HL-60 (cell line): ENCODE measurements around the gene MYOZ1.

ENCODE experiments used
- DNase-seq, 2 experiments: peaks; one replicate each; pipeline ENCODE4 v3.0.0-alpha.2; 2010 to 2020; ENCODE audit warnings: low read depth in 1 of 2, low spot score in 1 of 2
- H3K27ac ChIP-seq: fragments of 250-450 bp; sonication (Bioruptor Pico); replicated peaks from 2 replicates; pipeline ENCODE4 v1.5.1; 2020; ENCODE audit warnings: mild to moderate bottlenecking, moderate library complexity
- H3K27me3 ChIP-seq: fragments of 250-450 bp; sonication (Bioruptor Pico); 2 replicates; pipeline ENCODE4 v1.5.1; 2021; ENCODE audit warnings: mild to moderate bottlenecking, moderate library complexity; ENCODE audit not compliant: insufficient read depth, poor library complexity, severe bottlenecking
- H3K4me3 ChIP-seq: replicated peaks from 2 replicates; pipeline ENCODE4 v1.5.1; 2011; ENCODE audit warnings: mild to moderate bottlenecking, control low read depth, low read length; ENCODE audit not compliant: insufficient read depth
- GABPA ChIP-seq: IDR thresholded peaks from 2 replicates; pipeline ENCODE4 v1.6.1; 2012; ENCODE audit warnings: low read depth
- POLR2AphosphoS5 ChIP-seq: IDR thresholded peaks from 2 replicates; pipeline ENCODE4 v1.6.1; 2012; ENCODE audit warnings: low read depth
- SPI1 ChIP-seq: IDR thresholded peaks from 2 replicates; pipeline ENCODE4 v1.6.1; 2012; ENCODE audit warnings: low read depth, mild to moderate bottlenecking, borderline replicate concordance
- TF ChIP-seq, protein P1 (sequence below): IDR thresholded peaks from one replicate; pipeline ENCODE4 v1.5.1; 2011; ENCODE audit warnings: low read length, control low read depth, inconsistent platforms; ENCODE audit not compliant: insufficient read depth
- TF ChIP-seq, protein P2 (sequence below): IDR thresholded peaks from 2 replicates; pipeline ENCODE4 v1.6.1; 2012; ENCODE audit warnings: low read depth; ENCODE audit not compliant: insufficient replicate concordance

The MYOZ1 gene

DNA sequence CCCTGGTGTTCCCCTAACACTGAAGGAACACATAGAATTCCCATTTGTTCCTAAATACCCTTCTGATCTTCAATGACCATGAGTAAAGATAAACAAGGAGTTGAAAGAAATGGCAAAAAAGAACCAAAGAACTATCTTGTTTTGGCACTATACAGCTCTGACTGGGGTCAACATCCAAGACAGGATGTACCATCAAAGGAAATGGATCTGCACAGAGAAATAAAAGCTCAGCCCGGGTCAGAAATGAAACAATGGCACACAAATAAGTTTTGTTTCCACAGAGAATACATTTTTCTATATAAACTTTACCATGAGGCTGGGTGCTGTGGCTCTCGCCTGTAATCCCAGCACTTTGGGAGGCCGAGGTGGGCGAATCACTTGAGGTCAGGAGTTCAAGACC, 32.2 kb downstream of the MYOZ1 start:
- no peak overlapping the region for H3K27ac ChIP-seq
- no peaks in the 10 kb centered on the region for H3K27me3 ChIP-seq
- TF ChIP-seq POLR2AphosphoS5 (no peak), GABPA (no peak)
- H3K4me3 ChIP-seq = no peak overlapping the region
- DNase-seq = no peak

DNA sequence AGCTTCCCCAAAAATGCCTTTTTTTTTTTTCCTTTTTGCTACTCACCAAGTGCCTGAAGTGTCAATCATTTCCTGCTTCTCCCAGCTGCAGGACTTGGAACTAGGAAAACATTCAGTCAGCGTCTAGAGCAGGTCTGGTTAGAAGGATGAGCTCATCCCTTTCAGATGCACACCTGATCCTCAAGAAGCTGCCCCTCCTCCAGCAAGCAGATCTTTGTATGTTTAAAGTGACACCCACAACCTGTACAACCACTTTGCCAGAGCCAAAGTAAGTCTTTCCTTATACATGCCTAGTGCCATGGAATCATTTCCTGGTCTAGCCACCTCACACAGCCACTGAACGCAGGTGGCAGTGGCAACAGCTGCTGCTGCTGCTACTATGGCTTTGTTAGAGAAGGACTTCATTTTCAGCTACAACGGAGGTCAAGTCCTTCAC, 39.8 kb downstream of the MYOZ1 start:
- Histone ChIP-seq H3K4me3 (no peak overlapping the region), H3K27me3 (no peaks in the 10 kb centered on the region), H3K27ac (no peak overlapping the region)
- DNase-seq = no peak
- TF ChIP-seq POLR2AphosphoS5 = no peak
- TF ChIP-seq, protein P1, sequence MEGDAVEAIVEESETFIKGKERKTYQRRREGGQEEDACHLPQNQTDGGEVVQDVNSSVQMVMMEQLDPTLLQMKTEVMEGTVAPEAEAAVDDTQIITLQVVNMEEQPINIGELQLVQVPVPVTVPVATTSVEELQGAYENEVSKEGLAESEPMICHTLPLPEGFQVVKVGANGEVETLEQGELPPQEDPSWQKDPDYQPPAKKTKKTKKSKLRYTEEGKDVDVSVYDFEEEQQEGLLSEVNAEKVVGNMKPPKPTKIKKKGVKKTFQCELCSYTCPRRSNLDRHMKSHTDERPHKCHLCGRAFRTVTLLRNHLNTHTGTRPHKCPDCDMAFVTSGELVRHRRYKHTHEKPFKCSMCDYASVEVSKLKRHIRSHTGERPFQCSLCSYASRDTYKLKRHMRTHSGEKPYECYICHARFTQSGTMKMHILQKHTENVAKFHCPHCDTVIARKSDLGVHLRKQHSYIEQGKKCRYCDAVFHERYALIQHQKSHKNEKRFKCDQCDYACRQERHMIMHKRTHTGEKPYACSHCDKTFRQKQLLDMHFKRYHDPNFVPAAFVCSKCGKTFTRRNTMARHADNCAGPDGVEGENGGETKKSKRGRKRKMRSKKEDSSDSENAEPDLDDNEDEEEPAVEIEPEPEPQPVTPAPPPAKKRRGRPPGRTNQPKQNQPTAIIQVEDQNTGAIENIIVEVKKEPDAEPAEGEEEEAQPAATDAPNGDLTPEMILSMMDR = no peak
- TF ChIP-seq GABPA = no peak
- TF ChIP-seq SPI1 = no peak
- TF ChIP-seq, protein P2, sequence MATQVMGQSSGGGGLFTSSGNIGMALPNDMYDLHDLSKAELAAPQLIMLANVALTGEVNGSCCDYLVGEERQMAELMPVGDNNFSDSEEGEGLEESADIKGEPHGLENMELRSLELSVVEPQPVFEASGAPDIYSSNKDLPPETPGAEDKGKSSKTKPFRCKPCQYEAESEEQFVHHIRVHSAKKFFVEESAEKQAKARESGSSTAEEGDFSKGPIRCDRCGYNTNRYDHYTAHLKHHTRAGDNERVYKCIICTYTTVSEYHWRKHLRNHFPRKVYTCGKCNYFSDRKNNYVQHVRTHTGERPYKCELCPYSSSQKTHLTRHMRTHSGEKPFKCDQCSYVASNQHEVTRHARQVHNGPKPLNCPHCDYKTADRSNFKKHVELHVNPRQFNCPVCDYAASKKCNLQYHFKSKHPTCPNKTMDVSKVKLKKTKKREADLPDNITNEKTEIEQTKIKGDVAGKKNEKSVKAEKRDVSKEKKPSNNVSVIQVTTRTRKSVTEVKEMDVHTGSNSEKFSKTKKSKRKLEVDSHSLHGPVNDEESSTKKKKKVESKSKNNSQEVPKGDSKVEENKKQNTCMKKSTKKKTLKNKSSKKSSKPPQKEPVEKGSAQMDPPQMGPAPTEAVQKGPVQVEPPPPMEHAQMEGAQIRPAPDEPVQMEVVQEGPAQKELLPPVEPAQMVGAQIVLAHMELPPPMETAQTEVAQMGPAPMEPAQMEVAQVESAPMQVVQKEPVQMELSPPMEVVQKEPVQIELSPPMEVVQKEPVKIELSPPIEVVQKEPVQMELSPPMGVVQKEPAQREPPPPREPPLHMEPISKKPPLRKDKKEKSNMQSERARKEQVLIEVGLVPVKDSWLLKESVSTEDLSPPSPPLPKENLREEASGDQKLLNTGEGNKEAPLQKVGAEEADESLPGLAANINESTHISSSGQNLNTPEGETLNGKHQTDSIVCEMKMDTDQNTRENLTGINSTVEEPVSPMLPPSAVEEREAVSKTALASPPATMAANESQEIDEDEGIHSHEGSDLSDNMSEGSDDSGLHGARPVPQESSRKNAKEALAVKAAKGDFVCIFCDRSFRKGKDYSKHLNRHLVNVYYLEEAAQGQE = no peak

DNA sequence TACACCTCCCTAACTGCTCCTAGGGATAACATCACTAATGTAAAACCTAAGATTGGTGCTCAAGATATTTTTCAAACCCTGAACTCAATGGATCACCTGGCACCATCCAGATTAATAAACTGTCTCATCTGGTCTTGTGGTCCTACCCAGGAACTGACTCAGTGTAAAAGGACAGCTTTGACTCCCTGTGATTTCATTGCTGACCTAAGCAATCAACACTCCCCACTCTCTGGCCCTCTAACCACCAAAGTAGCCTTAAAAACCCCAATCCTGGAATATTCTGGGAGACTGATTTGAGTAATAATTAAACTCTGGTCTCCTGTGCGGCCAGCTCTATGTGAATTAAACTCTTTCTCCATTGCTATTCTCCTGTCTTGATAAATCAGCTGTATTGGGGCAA, 43.9 kb downstream of the MYOZ1 start:
- no peak overlapping the region for H3K4me3 ChIP-seq

DNA sequence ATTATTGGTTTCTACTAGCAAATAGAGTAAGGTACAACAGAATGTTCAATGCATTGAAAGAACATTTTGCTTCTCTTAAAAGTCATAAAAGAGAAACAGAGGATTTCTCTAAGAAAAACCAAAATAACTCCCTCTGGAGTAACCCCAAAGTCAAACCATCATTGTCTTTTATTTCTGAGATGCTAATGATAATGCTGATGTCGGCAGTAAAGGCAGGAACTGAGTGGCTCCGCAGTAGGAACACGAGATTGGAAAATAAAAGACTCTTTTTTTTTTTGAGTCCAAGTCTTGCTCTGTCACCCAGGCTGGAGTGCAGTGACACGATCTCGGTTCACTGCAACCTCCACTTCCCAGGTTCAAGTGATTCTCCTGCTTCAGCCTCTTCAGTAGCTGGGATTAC, 47.5 kb downstream of the MYOZ1 start:
- TF ChIP-seq, protein P2 = no peak
- no peak for TF ChIP-seq GABPA
- TF ChIP-seq SPI1 = no peak
- TF ChIP-seq POLR2AphosphoS5 = no peak
- TF ChIP-seq, protein P1 = no peak
- H3K27ac ChIP-seq = no peak overlapping the region
- H3K27me3 ChIP-seq = no peaks in the 10 kb centered on the region
- no peak overlapping the region for H3K4me3 ChIP-seq
- no peak for DNase-seq

More for the DNA sequence above, 43.9 kb downstream of the MYOZ1 start:
- Histone ChIP-seq H3K27ac (no peak overlapping the region), H3K27me3 (no peaks in the 10 kb centered on the region)
- TF ChIP-seq SPI1 (no peak), GABPA (no peak), POLR2AphosphoS5 (no peak)
- TF ChIP-seq, protein P2 = no peak
- TF ChIP-seq, protein P1 = no peak
- DNase-seq = no peak
